Cardiac muscle cell (in vitro differentiated cells and primary cell): Measurements from ENCODE around the gene TSTD2. TPM values are rescaled to one million over a fixed set of nuclear protein-coding genes. Genes with fewer than 3 reads are reported as not detected.
A peak's percentile ranks its signal among the peaks of the same experiment; 100 is the strongest.
"Not testable (repeated sequence)": the region's sequence is repeated elsewhere in the genome, so short reads cannot be mapped to it uniquely, and the experiment has no call there.

Experiments
- DNase-seq, 2 donors: peaks; one replicate each; pipeline versions ENCODE4 v3.0.0 to v3.0.0-alpha.2; 2010 to 2017; ENCODE audit warnings: low read depth in 1 of 2, low spot score in 1 of 2
- H3K27ac ChIP-seq: fragments of 200-600 bp; sonication (generic); 2 replicates; pipeline ENCODE4 v1.5.1; 2016
- H3K27me3 ChIP-seq: fragments of 200-600 bp; sonication (generic); 2 replicates; pipeline ENCODE4 v1.6.0; 2016; ENCODE audit warnings: control low read depth
- H3K36me3 ChIP-seq: fragments of 200-600 bp; sonication (generic); 2 replicates; pipeline ENCODE4 v1.5.1; 2016; ENCODE audit warnings: control low read depth
- H3K4me1 ChIP-seq: fragments of 200-600 bp; sonication (generic); 2 replicates; pipeline ENCODE4 v1.8.1; 2017; ENCODE audit warnings: low read depth, mild to moderate bottlenecking, mixed run types
- H3K4me3 ChIP-seq: fragments of 200-600 bp; sonication (generic); 2 replicates; pipeline ENCODE4 v1.5.1; 2016; ENCODE audit warnings: mild to moderate bottlenecking
- H3K9me3 ChIP-seq: fragments of 200-600 bp; sonication (generic); 2 replicates; pipeline ENCODE4 v1.5.1; 2017; ENCODE audit warnings: low read depth, mild to moderate bottlenecking, control low read depth
- CTCF ChIP-seq: IDR thresholded peaks from 2 replicates; pipeline ENCODE4 v1.5.1; 2012; ENCODE audit warnings: low read depth, mild to moderate bottlenecking, low read length
- polyA plus RNA-seq: library from polyadenylated mRNA; unstranded; fragments of >200 nt; fragmentation: Nextera tagmentation; extraction: Ambion mirVana; gene quantifications from 2 replicates; pipeline ENCODE4 v1.2.1, GENCODE V29; 2016
- total RNA-seq: library from RNA; depleted of rRNA; stranded (reverse); fragments of >200 nt; gene quantifications from 2 replicates; pipeline ENCODE4 v1.2.3, GENCODE V29; 2016

TSTD2 gene
- total and polyA plus RNA-seq, 2 experiments from 2014 or later, result 17.2 to 25.9 TPM

- H3K4me1 ChIP-seq, result peaks cover 48% of the 10 kb centered on the region
- TF ChIP-seq CTCF, result no peak
- H3K9me3 ChIP-seq, result no peaks in the 10 kb centered on the region
- no peak overlapping the region for H3K4me3 ChIP-seq
- no peaks in the 10 kb centered on the region for H3K36me3 ChIP-seq
- H3K27ac ChIP-seq, result peak overlapping the region; percentile 75
- DNase-seq, result peak in 1 of 2 donors; percentile 37
- no peaks in the 10 kb centered on the region for H3K27me3 ChIP-seq
These were observed 7.5 kb downstream of the TSTD2 start for GRCh38 chr9:97625620-97626019.

- H3K27ac ChIP-seq, result peak overlapping the region; percentile 48
- H3K27me3 ChIP-seq, result no peaks in the 10 kb centered on the region
- no peaks in the 10 kb centered on the region for H3K36me3 ChIP-seq
- peaks cover 42% of the 10 kb centered on the region for H3K4me1 ChIP-seq
- no peak for DNase-seq
- H3K9me3 ChIP-seq, result no peaks in the 10 kb centered on the region
- TF ChIP-seq CTCF, result no peak
- no peak overlapping the region for H3K4me3 ChIP-seq
These were observed 9.2 kb downstream of the TSTD2 start for GRCh38 chr9:97623946-97624345.

GRCh38 chr9:97622483-97622882, 10.7 kb downstream of the TSTD2 start:
- not testable (repeated sequence) for H3K36me3 ChIP-seq, DNase-seq, H3K9me3 ChIP-seq, H3K4me3 ChIP-seq, H3K27ac ChIP-seq, H3K27me3 ChIP-seq
- peaks cover 28% of the 10 kb centered on the region for H3K4me1 ChIP-seq

GRCh38 chr9:97620063-97620462, 13.1 kb downstream of the TSTD2 start:
- H3K27ac ChIP-seq, H3K4me1 ChIP-seq, DNase-seq, H3K4me3 ChIP-seq, H3K27me3 ChIP-seq, H3K9me3 ChIP-seq: not testable (repeated sequence)
- H3K36me3 ChIP-seq, result peaks cover 12% of the 10 kb centered on the region

GRCh38 chr9:97617939-97618416, 15.2 kb downstream of the TSTD2 start:
- no peak for DNase-seq
- no peaks in the 10 kb centered on the region for H3K4me1 ChIP-seq
- no peak overlapping the region for H3K4me3 ChIP-seq
- no peaks in the 10 kb centered on the region for H3K9me3 ChIP-seq
- no peak overlapping the region for H3K27ac ChIP-seq
- H3K27me3 ChIP-seq, result no peaks in the 10 kb centered on the region
- no peak for TF ChIP-seq CTCF
- peaks cover 12% of the 10 kb centered on the region for H3K36me3 ChIP-seq

GRCh38 chr9:97615439-97616072, 17.6 kb downstream of the TSTD2 start:
- peak; percentile 76 to 80 for DNase-seq
- no peaks in the 10 kb centered on the region for H3K4me1 ChIP-seq
- no peaks in the 10 kb centered on the region for H3K27me3 ChIP-seq
- H3K36me3 ChIP-seq, result peaks cover 20% of the 10 kb centered on the region
- no peaks in the 10 kb centered on the region for H3K9me3 ChIP-seq
- peak; percentile 81 for TF ChIP-seq CTCF
- H3K4me3 ChIP-seq, result no peak overlapping the region
- H3K27ac ChIP-seq, result peak overlapping the region; percentile 53
